ENCODE data around the gene SLC44A4.

GRCh38 chr6:31819871-31820299, 58.9 kb downstream of the SLC44A4 start:
- no peak for TF ChIP-seq EP300 (IDR thresholded peaks at IDR 0.05; ENCODE audit: low read length)
- no peak for TF ChIP-seq ELK1 (CRISPR knock-in tag; IDR thresholded peaks at IDR 0.05)
- TF ChIP-seq GTF2F1 (IDR thresholded peaks at IDR 0.05; ENCODE audit: low read depth, low read length), result no peak
- TF ChIP-seq CREB1 (IDR thresholded peaks at IDR 0.05), result no peak
- TF ChIP-seq CREB1 (CRISPR knock-in tag; IDR thresholded peaks at IDR 0.05), result no peak
- no peak for TF ChIP-seq FIP1L1 (IDR thresholded peaks at IDR 0.05; ENCODE audit: low read depth, low read length, poor library complexity, severe bottlenecking)
- TF ChIP-seq POLR2AphosphoS5 (IDR thresholded peaks at IDR 0.05; ENCODE audit: control insufficient read depth, insufficient read depth, low read depth, low read length), result no peak
- TF ChIP-seq SNAPC5 (CRISPR knock-in tag; IDR thresholded peaks at IDR 0.05), result no peak
- no peak for TF ChIP-seq RFX5 (IDR thresholded peaks at IDR 0.05; ENCODE audit: low read depth, low read length)
- TF ChIP-seq BCL6 (CRISPR knock-in tag; IDR thresholded peaks at IDR 0.05), result no peak
- TF ChIP-seq TRIM28 (IDR thresholded peaks at IDR 0.05), result no peak
- TF ChIP-seq SMAD4 (CRISPR knock-in tag; conservative IDR thresholded peaks at IDR 0.05), result no peak
- TF ChIP-seq ZNF740 (CRISPR knock-in tag; IDR thresholded peaks at IDR 0.05), result no peak
- TF ChIP-seq ZNF740 (tag; IDR thresholded peaks at IDR 0.05), result no peak
- no peak for TF ChIP-seq SIRT6 (IDR thresholded peaks at IDR 0.05; ENCODE audit: low read depth, low read length)
